Ascending aorta (tissue), 2 donors: Measurements from ENCODE around the gene FADS3. TPM values are rescaled to one million over a fixed set of nuclear protein-coding genes. Genes with fewer than 3 reads are reported as not detected.

Source experiments
- DNase-seq, 2 donors: peaks; one replicate each; pipeline ENCODE4 v3.0.0-alpha.2; 2019; ENCODE audit warnings: low spot score in 2 of 2
- H3K27ac ChIP-seq, 2 donors: fragments of 200-600 bp; sonication (generic); one replicate each; pipeline ENCODE4 v1.5.1; 2016 to 2017; ENCODE audit warnings: mild to moderate bottlenecking in 1 of 2
- H3K27me3 ChIP-seq: fragments of 200-600 bp; sonication (generic); one replicate; pipeline ENCODE4 v1.5.1; 2017
- H3K36me3 ChIP-seq, 2 donors: fragments of 200-600 bp; sonication (generic); one replicate each; pipeline ENCODE4 v1.5.1; 2016
- H3K4me1 ChIP-seq, 2 donors: fragments of 200-600 bp; sonication (generic); one replicate each; pipeline ENCODE4 v1.5.1; 2016 to 2017; ENCODE audit warnings: mild to moderate bottlenecking in 1 of 2
- H3K4me3 ChIP-seq, 2 donors: fragments of 200-600 bp; sonication (generic); one replicate each; pipeline ENCODE4 v1.5.1; 2016 to 2017; ENCODE audit warnings: mild to moderate bottlenecking in 1 of 2
- H3K9me3 ChIP-seq, 2 donors: fragments of 200-600 bp; sonication (generic); one replicate each; pipeline ENCODE4 v1.5.1; 2016
- intact Hi-C: fragments of 100-400 bp; cut with DNase I; formaldehyde crosslinking; loops from one replicate; pipeline ENCODE4 v1.15.1; 2023
- total RNA-seq: library from RNA; depleted of rRNA; stranded (reverse); fragments of >200 nt; gene quantifications from one replicate; pipeline ENCODE4 v1.1.0, GENCODE V29; 2016
- TF ChIP-seq, protein P1 (sequence below), 3 experiments: fragments of 200-600 bp in 2 of 3; fragments of 450-650 bp in 1 of 3; sonication (generic) in 2 of 3; IDR thresholded peaks; one replicate each; pipeline ENCODE4 v1.5.1; 2016 to 2019; ENCODE audit warnings: antibody characterized with exemption in 3 of 3, mild to moderate bottlenecking in 1 of 3, moderate library complexity in 1 of 3

The FADS3 gene
- total RNA-seq, 1 donor from 2014 or later, result 191 TPM

DNA sequence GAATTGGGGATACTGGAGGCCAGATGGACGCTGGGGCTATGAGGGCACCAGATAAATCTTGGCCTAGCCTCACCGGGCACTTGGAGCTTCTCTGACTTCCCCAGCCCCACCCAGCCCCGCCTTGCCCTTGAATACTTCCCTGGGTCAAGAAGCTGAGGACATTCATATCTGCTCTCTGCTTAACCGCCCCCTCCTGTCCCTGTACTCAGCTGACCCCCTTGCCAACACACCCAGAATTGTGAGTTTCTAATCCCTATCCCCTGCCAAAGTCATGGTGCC lies 22.0 kb downstream of the FADS3 start:
- no peak for DNase-seq
- Histone ChIP-seq H3K4me1 (peaks cover 0 to 10% of the 10 kb centered on the region in 2 donors), H3K27me3 (no peaks in the 10 kb centered on the region), H3K27ac (peak overlapping the region in 1 of 2 donors; percentile 74), H3K36me3 (peaks cover 6 to 41% of the 10 kb centered on the region in 2 donors), H3K4me3 (no peak overlapping the region), H3K9me3 (no peaks in the 10 kb centered on the region)
- intact Hi-C loops, result no loop called here
- TF ChIP-seq, protein P1, sequence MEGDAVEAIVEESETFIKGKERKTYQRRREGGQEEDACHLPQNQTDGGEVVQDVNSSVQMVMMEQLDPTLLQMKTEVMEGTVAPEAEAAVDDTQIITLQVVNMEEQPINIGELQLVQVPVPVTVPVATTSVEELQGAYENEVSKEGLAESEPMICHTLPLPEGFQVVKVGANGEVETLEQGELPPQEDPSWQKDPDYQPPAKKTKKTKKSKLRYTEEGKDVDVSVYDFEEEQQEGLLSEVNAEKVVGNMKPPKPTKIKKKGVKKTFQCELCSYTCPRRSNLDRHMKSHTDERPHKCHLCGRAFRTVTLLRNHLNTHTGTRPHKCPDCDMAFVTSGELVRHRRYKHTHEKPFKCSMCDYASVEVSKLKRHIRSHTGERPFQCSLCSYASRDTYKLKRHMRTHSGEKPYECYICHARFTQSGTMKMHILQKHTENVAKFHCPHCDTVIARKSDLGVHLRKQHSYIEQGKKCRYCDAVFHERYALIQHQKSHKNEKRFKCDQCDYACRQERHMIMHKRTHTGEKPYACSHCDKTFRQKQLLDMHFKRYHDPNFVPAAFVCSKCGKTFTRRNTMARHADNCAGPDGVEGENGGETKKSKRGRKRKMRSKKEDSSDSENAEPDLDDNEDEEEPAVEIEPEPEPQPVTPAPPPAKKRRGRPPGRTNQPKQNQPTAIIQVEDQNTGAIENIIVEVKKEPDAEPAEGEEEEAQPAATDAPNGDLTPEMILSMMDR (IDR thresholded peaks at IDR 0.05), result no peak

DNA sequence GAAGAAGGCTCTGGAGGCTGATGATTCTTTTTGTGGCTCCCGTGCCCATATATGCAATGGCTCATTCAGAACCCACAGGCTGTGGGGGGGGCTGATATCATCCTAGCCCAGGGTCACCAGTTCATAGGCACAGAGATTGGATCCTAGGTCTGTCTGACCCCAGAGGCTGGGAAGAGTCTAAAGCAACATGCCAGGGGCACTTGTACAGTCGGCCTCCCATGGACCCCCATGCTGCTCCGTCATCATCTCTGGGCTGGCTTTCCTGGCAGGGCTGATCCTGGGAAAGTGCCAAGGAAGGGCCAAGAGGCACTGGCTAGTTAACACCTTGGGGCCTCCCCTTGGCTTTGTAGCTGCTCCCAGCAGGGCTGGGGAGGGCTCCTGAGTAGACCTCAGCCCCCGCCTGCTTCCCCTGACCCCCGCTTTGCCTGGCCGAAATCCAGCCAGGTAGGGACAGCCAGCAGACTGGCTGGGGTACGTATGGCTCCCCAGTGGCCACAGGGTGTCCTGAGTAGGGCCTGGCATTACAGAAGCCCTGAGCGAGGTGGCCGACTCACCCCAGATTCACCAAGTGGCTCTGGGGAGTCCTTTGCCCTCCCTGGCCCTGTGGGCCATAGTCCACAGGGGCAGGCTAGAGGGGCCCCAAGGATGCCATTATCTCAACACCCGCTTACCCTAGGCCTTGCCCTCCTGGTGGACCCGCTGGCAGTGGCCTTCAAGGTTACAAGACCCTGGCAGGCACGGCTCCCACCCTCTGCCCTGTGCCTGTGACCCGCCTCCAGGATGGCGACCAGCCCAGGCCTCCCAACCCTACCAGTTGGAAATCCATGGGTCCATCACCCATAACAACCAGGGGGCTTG lies 22.5 kb downstream of the FADS3 start:
- Histone ChIP-seq H3K9me3 (no peaks in the 10 kb centered on the region), H3K36me3 (peaks cover 8 to 41% of the 10 kb centered on the region in 2 donors), H3K4me3 (no peak overlapping the region), H3K27me3 (no peaks in the 10 kb centered on the region), H3K27ac (peak overlapping the region in 1 of 2 donors; percentile 51), H3K4me1 (peaks cover 0 to 10% of the 10 kb centered on the region in 2 donors)
- DNase-seq, result no peak
- TF ChIP-seq, protein P1 (IDR thresholded peaks at IDR 0.05), result no peak
- intact Hi-C loops, result no loop called here

DNA sequence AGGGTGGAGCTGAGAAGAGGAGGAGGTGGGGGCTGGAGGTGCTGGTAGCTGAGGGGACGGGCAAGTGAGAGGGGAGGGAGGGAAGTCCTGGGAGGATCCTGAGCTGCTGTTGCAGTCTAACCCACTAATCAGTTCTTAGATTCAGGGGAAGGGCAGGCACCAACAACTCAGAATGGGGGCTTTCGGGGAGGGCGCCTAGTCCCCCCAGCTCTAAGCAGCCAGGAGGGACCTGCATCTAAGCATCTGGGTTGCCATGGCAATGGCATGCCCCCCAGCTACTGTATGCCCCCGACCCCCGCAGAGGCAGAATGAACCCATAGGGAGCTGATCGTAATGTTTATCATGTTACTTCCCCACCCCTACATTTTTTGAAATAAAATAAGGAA lies 24.4 kb downstream of the FADS3 start:
- Histone ChIP-seq H3K36me3 (peaks cover 20 to 35% of the 10 kb centered on the region in 2 donors), H3K9me3 (no peaks in the 10 kb centered on the region), H3K27ac (no peak overlapping the region), H3K27me3 (no peaks in the 10 kb centered on the region), H3K4me1 (peaks cover 0 to 10% of the 10 kb centered on the region in 2 donors), H3K4me3 (no peak overlapping the region)
- DNase-seq, result no peak
- TF ChIP-seq, protein P1 (IDR thresholded peaks at IDR 0.05), result no peak
- intact Hi-C loops, result no loop called here

GRCh38 chr11:61866231-61866957 lies 25.0 kb downstream of the FADS3 start:
- no peak for DNase-seq
- intact Hi-C loops, result no loop called here
- peaks cover 0 to 7% of the 10 kb centered on the region in 2 donors for H3K4me1 ChIP-seq

DNA sequence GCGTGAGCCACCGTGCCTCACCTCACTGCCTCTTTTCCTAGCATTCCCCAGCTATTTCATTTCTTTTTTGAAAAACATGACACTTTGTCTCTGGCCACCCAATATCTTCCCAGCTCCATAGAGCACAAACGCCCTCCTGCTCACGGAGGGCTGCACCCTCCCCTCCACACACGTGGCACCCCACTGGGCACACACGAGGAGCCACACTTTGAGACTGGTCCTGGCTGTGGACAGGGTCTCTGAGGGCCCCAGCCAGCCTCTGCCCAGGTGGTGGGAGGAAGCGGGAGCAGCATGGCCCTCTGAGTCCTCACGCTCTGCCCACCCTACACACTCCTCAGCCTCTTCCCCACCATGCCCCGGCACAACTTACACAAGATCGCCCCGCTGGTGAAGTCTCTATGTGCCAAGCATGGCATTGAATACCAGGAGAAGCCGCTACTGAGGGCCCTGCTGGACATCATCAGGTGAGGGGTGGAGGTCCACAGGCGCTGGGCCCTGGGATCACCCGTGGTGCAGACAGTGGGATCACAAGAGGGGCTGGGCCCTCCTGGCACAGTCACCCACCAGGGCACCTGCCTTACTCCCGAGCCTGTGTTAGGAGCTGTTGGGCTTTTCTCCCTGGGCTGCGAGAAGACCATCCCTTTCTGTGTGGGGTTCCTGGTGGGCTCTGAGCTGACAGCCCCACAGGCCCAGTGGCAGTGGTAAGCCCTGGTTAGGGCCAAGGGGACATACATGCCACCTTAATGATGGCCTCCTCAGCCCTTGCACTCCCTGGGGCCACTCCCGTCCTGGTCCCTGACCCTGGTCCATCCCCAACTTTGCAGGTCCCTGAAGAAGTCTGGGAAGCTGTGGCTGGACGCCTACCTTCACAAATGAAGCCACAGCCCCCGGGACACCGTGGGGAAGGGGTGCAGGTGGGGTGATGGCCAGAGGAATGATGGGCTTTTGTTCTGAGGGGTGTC lies 26.2 kb downstream of the FADS3 start:
- intact Hi-C loops, result no loop called here
- no peak overlapping the region for H3K27ac ChIP-seq

More at GRCh38 chr11:61866231-61866957, 25.0 kb downstream of the FADS3 start:
- TF ChIP-seq, protein P1 (IDR thresholded peaks at IDR 0.05), result no peak
- Histone ChIP-seq H3K27me3 (no peaks in the 10 kb centered on the region), H3K9me3 (no peaks in the 10 kb centered on the region), H3K27ac (no peak overlapping the region), H3K36me3 (peaks cover 20 to 35% of the 10 kb centered on the region in 2 donors), H3K4me3 (no peak overlapping the region)

More for the DNA sequence above, 26.2 kb downstream of the FADS3 start:
- peaks cover 0 to 7% of the 10 kb centered on the region in 2 donors for H3K4me1 ChIP-seq
- peaks cover 20 to 43% of the 10 kb centered on the region in 2 donors for H3K36me3 ChIP-seq
- H3K9me3 ChIP-seq, result no peaks in the 10 kb centered on the region
- no peak for DNase-seq
- TF ChIP-seq, protein P1 (IDR thresholded peaks at IDR 0.05), result no peak
- no peaks in the 10 kb centered on the region for H3K27me3 ChIP-seq
- H3K4me3 ChIP-seq, result no peak overlapping the region
